Erythroblast (primary cell): Measurements from ENCODE around the gene ACVR1.
"Not testable (repeated sequence)": the region's sequence is repeated elsewhere in the genome, so short reads cannot be mapped to it uniquely, and the experiment has no call there.

Experiments used
- DNase-seq, 2 experiments: peaks; one replicate each; lab custom pipeline; 2025; lab: John Stamatoyannopoulos, UW
- GATA1 ChIP-seq: IDR thresholded peaks from 2 replicates; pipeline ENCODE4 v1.6.1; 2011; ENCODE audit warnings: low read depth, mild to moderate bottlenecking, control low read depth, low read length, moderate library complexity
- POLR2A ChIP-seq: IDR thresholded peaks from 2 replicates; pipeline ENCODE4 v1.6.1; 2011; ENCODE audit warnings: mild to moderate bottlenecking, low read length

The ACVR1 gene

DNA sequence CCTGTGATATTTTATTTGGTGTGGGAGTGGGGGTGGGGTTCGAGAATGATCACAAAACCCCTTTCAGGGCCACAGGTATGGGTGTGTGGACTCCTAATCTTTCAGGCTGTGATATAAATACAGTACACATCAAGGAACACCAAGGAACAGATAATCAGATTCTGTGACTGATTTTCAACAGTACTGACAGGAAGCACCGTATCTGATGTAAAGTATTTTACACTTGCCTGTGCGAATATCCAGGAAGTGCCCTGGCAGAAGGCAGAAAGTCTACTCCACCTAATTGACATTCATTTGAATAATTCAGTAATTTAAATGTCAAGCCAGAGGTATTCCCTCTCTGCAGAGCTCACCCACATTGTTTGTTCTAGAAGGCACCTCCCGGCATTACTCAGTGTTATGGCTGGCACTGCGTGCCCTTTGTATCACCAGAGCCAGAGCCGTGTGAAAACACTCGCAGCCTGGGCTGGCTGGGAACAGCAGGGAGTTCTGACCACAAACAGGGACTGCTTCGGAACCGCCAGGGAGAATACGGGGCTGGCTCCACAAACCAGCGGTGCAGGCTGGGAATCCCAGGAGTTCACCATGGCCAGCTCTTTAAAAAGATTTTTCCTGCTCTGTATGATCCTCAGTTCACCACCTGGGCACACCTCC lies 91.8 kb downstream of the ACVR1 start:
- no peak for DNase-seq
- no peak for TF ChIP-seq GATA1
- no peak for TF ChIP-seq POLR2A

DNA sequence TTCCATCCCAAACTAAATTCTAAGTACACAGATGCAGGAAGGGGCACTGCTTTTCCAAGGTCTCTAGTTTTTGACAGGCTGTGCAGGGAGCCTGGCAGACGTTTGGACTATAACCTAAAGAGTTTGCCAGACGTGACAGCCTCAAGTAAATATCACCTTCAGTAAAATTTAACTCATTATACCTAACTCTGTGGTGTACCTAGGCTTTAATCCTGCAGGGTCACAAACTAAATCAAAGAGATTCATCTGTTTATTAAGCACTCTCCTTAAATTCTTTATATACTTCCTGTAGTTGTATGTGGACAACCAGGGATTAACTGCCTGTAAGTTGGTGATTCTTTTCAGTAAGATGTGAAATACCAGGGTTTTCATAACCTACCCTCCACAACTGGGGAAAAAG lies 92.9 kb downstream of the ACVR1 start:
- DNase-seq: no peak
- TF ChIP-seq POLR2A (no peak), GATA1 (no peak)

DNA sequence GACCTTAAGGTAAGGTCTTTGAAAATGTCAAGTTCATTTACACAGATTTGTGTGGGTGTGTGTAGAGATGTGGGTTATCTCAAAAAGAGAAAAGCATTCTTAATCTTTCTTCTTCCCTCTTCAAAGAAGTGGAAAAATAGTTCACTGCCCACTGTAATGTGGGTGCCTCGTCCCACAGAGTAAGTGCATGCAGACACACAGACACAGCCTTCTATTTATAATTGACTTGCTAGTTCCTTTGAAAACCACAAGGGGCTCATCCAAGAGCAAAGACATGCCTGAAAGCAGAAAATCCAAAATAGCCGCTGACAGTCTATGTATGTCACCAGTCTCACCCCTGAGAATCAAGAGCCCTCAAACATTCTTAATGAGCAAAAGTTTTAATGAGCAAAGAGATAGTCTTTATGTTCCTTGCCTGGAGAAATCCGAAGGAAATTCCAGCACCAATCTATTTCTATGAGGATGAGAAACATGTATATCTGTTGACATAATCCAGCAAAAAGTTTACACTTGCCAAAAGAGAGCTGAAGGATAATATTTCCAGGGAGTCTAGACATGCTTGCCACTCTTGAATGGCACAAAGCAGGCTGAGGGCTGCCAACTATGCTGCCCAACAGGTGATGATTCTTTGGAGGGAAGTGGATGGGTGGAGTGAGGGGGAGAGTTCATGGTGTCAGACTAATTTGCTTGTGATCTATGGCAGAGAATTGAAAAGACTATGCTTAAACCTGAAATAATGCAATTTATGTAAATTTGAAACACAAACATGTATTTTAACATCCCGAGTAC lies 93.9 kb downstream of the ACVR1 start:
- no peak for TF ChIP-seq GATA1
- TF ChIP-seq POLR2A: no peak
- peak in 1 of 2 experiments; percentile 14 for DNase-seq

DNA sequence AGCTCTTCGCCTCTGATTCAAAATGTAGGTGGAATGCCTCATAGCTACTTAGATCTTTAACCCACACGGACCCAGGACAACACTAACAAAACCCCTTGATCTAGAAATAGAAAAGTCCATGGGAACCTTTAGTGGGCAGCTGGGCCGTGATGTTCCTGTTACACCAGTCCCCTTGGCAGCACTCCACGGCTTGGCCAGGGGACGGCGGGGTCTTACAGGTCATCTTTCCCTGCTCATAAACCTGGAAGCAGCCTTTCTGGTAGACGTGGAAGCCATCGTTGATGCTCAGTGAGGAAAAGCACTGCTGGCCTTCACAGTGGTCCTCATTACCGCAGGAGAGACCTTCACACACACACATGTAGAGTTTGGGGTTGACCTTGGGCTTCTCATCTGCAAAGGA lies 95.9 kb downstream of the ACVR1 start:
- DNase-seq: no peak
- TF ChIP-seq GATA1 (no peak), POLR2A (no peak)

DNA sequence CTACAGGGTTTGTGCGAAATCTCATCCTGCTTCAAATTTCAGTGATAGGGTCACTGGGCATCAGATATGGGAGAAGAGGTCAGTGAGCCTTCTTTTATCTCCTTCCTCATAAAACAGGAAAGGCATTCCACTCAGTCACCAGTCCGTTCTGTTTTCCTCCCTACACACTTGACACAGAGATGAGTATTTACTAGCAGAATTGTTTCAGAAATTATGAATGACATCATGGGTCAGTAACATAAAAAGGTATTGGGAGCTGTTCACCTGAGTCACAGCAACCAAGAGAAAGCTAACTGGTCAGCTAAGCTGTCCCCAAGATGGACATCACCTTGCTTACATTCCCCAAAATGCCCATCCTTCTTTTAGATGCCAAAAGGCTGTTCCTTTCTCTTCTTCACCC lies 96.3 kb downstream of the ACVR1 start:
- no peak for DNase-seq
- no peak for TF ChIP-seq POLR2A
- no peak for TF ChIP-seq GATA1

DNA sequence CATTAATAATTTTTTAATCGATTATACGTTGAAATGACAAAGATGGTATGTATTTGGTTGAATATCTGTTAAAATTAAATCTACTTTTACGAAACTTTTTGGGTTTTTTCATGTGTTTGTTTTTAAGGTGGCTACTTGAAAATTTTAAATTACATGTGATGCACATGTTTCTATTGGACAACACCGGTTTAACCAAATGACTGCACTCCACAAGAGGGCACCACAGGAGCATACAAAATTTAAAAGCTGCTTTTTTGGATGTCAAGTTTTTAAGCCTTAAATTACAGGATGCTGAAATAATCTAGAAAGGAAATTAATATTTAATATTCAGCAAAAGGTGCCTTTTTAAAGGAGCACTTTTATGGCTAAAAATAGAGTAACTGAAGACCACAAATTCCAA lies 98.7 kb downstream of the ACVR1 start:
- peak; percentile 44 to 71 for DNase-seq
- TF ChIP-seq GATA1 (no peak), POLR2A (no peak)

DNA sequence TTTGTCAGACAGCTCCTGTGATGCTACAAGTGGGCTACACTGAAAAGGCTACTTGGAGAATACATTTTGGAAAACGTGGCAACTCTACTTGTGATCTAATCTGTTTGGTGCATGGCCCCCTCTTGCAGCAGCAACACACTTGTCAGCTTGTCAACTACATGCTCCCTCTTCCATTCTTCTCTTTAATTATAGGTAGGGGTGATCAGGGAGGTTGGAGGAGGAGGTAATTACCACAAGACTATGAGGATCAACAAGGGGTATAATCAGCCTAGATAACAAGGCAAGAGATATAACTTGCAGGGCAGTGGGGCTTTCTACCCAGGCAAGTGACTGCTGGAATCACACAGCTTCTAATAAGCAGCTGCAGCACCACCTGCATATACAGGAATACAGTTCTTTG lies 104.9 kb downstream of the ACVR1 start:
- DNase-seq: no peak
- no peak for TF ChIP-seq GATA1

DNA sequence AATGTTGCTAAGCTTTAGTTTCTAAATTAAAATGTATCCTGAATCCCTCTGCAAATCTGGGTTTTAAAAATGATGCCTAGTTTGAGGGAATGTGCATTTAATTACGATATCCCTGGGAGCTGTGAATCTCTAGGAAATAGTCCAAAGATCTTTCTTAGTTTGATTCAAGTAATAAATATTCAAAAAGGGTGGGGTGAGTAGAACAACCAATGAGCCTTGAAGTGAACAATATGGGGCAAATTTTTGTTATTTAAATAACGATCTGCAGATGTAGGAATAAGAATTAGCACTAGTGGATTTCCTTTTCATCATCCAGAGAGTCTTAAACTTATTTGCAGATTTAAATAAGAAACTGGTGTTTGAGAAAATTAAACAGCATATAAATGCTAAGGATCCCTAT lies 106.3 kb downstream of the ACVR1 start:
- TF ChIP-seq POLR2A (no peak), GATA1 (no peak)
- no peak for DNase-seq

DNA sequence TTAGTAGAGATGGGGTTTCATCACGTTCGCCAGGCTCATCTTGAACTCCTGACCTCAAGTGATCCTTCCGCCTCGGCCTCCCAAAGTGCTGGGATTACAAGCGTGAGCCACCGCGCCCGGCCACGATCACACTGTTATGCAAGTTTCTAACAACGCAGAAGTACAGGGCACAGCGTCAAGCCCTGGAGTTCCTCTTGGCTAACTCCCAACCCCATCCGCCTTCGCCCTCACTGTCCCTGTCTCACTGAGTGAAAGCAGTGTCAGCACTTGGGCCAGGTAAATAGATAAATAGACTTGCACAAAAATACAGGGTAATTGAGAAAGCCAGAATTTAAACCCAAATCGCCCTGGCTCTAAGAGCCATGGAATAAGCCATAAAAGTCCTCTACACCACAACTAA lies 111.7 kb downstream of the ACVR1 start:
- no peak for DNase-seq
- TF ChIP-seq POLR2A: no peak
- TF ChIP-seq GATA1: no peak

DNA sequence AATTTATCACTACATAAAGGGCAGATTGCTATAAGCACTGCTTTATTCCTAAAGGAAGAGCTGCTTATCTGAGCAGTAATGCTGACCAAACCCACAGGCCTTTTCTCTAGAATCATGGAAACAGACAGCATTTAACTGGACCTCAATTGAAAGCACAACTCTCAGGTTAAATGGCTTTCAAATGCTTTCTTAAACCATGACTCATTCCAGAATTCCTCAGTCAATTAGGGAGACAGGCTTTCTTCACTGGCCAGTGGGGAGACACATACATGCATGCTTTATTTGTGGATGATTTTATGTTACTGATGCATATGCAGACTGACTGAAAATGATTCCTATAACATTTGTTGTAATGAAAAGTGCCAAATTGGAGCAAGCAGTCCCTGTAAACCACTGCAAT lies 114.6 kb downstream of the ACVR1 start:
- no peak for TF ChIP-seq GATA1
- DNase-seq: no peak

DNA sequence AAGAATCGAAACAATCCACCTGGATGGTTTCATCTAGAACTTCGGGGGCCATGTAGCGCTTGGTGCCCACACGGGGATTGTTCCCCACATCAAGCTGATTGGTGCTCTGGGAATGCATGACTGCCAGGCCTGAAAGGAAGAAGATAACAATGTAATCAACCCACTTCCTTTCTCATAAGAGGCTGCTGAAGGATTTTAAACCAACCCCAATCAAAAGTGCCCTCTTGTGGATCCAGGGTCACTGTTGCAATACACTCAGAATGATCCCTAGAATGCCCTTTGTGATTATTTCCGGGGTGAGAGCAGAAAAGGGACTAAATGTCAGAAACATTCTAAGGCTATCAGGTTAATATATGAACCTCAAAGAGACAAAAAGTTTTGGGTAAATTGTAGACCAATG lies 115.2 kb downstream of the ACVR1 start:
- TF ChIP-seq GATA1: no peak
- TF ChIP-seq POLR2A: no peak
- no peak for DNase-seq

DNA sequence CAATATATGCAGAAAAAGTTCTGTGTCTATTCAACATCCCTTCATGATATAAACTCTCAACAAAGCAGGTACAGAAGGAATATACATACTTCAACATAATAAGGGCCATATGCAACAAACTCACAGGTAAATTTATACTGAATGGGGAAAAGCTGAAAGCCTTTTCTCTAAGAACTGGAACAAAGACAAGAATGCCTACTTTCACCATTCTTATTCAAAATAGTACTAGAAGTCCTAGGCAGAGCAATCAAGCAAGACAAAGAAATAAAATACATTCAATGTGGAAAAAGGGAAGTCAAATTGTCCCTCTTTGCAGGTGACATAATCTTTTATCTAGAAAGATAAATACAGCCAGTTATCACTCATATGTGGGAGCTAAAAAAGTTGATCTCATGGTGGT lies 116.3 kb downstream of the ACVR1 start:
- no peak for TF ChIP-seq GATA1
- no peak for TF ChIP-seq POLR2A
- no peak for DNase-seq

DNA sequence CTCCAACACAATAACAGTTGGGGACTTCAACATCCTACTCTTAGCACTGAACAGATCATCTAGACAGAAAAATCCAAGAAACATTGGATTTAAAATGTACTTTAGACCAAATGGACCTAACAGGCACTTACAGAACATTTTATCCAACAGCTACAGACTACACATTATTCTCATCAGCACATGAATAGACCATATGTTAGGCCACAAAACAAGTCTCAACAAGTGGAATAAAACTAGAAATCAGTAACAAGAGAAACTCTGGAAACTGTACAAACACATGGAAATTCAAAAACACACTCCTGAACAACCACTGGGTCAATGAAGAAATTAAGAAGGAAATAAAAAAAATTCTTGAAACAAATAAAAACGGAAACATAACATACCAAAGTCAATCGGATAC lies 117.5 kb downstream of the ACVR1 start:
- TF ChIP-seq GATA1: no peak
- TF ChIP-seq POLR2A: no peak
- no peak for DNase-seq

DNA sequence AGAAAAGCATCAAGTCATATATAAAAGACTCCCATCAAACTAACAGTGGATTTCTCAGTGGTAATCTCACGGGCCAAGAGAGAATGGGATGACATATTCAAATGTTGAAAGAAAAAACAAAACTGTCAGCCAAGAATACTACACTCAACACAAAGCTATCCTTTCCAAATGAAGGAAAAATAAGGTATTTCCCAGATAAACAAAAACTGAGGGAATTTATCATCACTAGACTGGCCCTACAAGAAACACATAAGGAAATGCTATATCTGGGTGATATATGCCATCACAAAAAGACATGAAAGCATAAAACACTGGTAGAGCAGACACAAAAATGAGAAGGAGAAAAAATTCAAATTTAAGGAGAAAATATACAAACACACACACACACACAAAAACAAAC lies 118.6 kb downstream of the ACVR1 start:
- no peak for DNase-seq
- no peak for TF ChIP-seq POLR2A
- TF ChIP-seq GATA1: no peak

DNA sequence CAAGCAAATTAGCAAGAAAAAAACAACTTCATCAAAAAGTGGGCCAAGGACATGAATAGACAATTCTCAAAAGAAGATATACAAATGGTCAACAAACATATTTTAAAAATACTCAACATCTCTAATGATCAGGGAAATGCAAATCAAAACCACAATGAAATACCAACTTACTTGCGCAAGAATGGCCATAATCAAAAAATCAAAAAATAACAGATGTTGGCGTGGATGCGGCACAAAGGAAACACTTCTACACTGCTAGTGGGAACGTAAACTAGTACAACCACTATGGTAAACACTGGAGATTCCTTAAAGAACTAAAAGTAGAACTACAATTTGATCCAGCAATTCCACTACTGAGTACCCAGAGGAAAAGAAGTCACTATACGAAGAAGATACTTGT lies 119.7 kb downstream of the ACVR1 start:
- DNase-seq: not testable (repeated sequence)

DNA sequence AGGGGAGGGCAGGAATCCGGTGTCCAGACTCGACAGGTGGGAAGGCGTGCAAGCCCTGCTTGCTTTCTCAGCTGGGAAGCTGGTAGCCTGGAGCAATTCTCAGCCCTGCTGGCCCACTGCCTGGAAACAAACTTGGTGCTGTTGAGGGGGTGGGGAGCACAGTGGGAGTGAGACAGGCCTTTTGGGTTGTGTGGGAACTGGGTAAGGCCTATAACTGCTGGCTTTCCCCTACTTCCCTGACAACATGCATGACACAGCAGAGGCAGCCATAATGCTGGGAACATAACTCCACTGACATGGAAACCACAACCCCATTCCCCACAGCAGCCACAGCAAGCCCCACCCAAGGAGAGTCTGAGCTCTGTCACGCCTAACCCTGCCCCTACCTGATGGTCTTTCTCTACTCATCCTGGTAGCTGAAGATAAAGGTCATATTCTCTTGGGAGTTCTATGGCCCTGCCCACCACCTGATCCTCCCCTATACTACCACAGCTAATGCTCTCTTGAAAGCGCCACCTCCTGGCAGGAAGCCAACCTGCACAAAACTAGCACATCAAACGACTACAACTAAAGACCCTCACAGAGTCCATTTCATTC lies 124.6 kb downstream of the ACVR1 start:
- no peak for TF ChIP-seq GATA1
- TF ChIP-seq POLR2A: no peak
- DNase-seq: peak; percentile 10 to 15
